ENCODE data around the gene SYTL2. TPM values are rescaled to one million over a fixed set of nuclear protein-coding genes. Genes with fewer than 3 reads are reported as not detected.
"Not testable (repeated sequence)": the region's sequence is repeated elsewhere in the genome, so short reads cannot be mapped to it uniquely, and the experiment has no call there.

Gene SYTL2
- total and polyA plus RNA-seq, 4 experiments from 2014 or later = 3.9 to 35.7 (median 28.2) TPM

DNA sequence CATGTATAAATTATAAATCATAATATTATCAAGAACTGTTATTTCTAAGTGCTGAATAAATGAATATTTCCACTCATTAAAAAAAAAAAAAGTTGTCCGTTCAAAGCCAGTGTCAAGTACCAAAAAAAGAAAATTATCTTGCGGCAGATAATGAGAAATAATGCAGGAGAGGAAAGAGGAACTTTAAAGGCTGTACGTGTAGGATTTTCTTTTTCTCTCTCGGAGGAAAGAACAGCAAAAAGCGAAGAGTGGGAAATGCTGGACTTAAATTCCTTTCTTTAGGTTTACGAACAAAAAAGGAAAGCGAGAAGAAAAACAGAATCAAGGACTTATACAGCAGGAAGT, 43.2 kb upstream of the SYTL2 start:
- peaks cover 0 to 6% (median under 1%) of the 10 kb centered on the region in 8 donors for H3K9me3 Mint-ChIP-seq
- H3K36me3 ChIP-seq (ENCODE audit: insufficient read depth, low read length) = no peaks in the 10 kb centered on the region
- no peaks in the 10 kb centered on the region for H3K36me3 Mint-ChIP-seq
- H3K27me3 Mint-ChIP-seq = peaks cover 0 to 2% of the 10 kb centered on the region in 2 donors
- peak in 1 of 5 donors; percentile 0 for DNase-seq
- H3K4me1 ChIP-seq (ENCODE audit: insufficient read depth, low read length) = peaks cover 16% of the 10 kb centered on the region
- no peaks in the 10 kb centered on the region for H3K27me3 ChIP-seq (ENCODE audit: insufficient read depth, low read length)
- H3K27ac Mint-ChIP-seq = peak overlapping the region; percentile 91 to 96 (median 94)
- ChIA-PET POLR2A (ENCODE audit: partially characterized antibody) (interaction anchor here (0.9 to 2.2 kb wide), 9 partner anchors 12 to 391 kb away, joined by 3 to 15 read pairs (median 5); partner anchors contain the start of genes CREBZF and EED), CTCF (ENCODE audit: partially characterized antibody) (interaction anchor here (0.6 to 4.7 kb wide), 40 partner anchors 8 to 603 kb away, joined by 3 to 38 read pairs (median 5); partner anchors contain the start of genes PICALM, SYTL2, TMEM126A and TMEM126B)
- intact Hi-C loops (cut with micrococcal nuclease) = loop anchor here (1.0 kb wide), 6 partner anchors 30 to 438 kb away; no protein-coding TSS in a partner anchor
- peak overlapping the region; percentile 81 to 95 for H3K4me3 ChIP-seq (ENCODE audit: low read length in 2 of 2)
- H3K4me1 Mint-ChIP-seq = peaks cover 6 to 16% (median 11%) of the 10 kb centered on the region in 4 donors
- peak overlapping the region; percentile 86 to 94 (median 91) for H3K4me3 Mint-ChIP-seq
- no peaks in the 10 kb centered on the region for H3K9me3 ChIP-seq (ENCODE audit: control insufficient read depth in 1 of 2, low read length in 2 of 2)
- H3K27ac ChIP-seq (ENCODE audit: low read depth, low read length) = peak overlapping the region; percentile 73

DNA sequence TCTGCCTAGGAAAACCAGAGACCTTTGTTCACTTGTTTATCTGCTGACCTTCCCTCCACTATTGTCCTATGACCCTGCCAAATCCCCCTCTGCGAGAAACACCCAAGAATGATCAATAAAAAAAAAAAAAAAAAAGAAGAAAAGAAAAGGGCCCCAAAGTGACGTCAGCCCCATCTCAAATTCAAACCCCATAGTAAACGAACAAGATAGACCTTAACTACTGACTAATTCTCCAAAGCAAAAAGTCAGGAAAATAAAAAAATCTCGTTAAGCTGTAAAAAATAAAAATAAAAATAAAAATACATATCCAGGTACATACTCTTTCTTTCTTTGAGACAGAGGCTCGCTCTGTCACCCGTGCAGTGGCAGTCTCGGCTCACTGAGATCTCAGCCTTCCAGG, 42.6 kb upstream of the SYTL2 start:
- H3K27ac ChIP-seq (ENCODE audit: low read depth, low read length); DNase-seq; H3K4me3 ChIP-seq (ENCODE audit: low read length in 2 of 2); H3K27me3 ChIP-seq (ENCODE audit: insufficient read depth, low read length); H3K36me3 Mint-ChIP-seq; H3K9me3 Mint-ChIP-seq; H3K36me3 ChIP-seq (ENCODE audit: insufficient read depth, low read length); H3K27ac Mint-ChIP-seq; H3K27me3 Mint-ChIP-seq; H3K4me3 Mint-ChIP-seq; intact Hi-C loops (cut with micrococcal nuclease); H3K9me3 ChIP-seq (ENCODE audit: control insufficient read depth in 1 of 2, low read length in 2 of 2): not testable (repeated sequence)
- ChIA-PET CTCF (ENCODE audit: partially characterized antibody) (interaction anchor here (2.3 to 4.7 kb wide), 5 partner anchors 18 to 340 kb away, joined by 8 to 38 read pairs (median 10); partner anchors contain the start of gene SYTL2), POLR2A (ENCODE audit: partially characterized antibody) (interaction anchor here (1.3 kb wide), 1 partner anchor 11 kb away, joined by 5 read pairs; no protein-coding TSS in a partner anchor)
- H3K4me1 Mint-ChIP-seq = peaks cover 6 to 16% (median 11%) of the 10 kb centered on the region in 4 donors
- H3K4me1 ChIP-seq (ENCODE audit: insufficient read depth, low read length) = peaks cover 16% of the 10 kb centered on the region

DNA sequence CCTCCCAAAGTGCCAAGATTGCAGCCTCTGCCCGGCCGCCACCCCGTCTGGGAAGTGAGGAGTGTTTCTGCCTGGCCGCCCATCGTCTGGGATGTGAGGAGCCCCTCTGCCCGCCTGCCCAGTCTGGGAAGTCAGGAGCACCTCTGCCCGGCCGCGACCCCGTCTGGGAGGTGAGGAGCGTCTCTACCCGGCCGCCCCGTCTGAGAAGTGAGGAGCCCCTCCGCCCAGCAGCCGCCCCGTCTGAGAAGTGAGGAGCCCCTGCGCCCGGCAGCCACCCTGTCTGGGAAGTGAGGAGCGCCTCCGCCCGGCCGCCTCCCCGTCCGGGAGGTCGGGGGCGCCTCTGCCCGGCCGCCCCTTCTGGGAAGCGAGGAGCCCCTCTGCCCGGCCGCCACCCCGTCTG, 41.8 kb upstream of the SYTL2 start:
- H3K36me3 Mint-ChIP-seq; H3K27me3 Mint-ChIP-seq; H3K9me3 ChIP-seq (ENCODE audit: control insufficient read depth in 1 of 2, low read length in 2 of 2); DNase-seq; H3K9me3 Mint-ChIP-seq; intact Hi-C loops (cut with micrococcal nuclease); H3K36me3 ChIP-seq (ENCODE audit: insufficient read depth, low read length); H3K27ac Mint-ChIP-seq; H3K27me3 ChIP-seq (ENCODE audit: insufficient read depth, low read length); POLR2A ChIA-PET (ENCODE audit: partially characterized antibody); H3K4me3 Mint-ChIP-seq; H3K27ac ChIP-seq (ENCODE audit: low read depth, low read length); H3K4me3 ChIP-seq (ENCODE audit: low read length in 2 of 2): not testable (repeated sequence)
- H3K4me1 ChIP-seq (ENCODE audit: insufficient read depth, low read length) = peaks cover 16% of the 10 kb centered on the region
- CTCF ChIA-PET (ENCODE audit: partially characterized antibody) = interaction anchor here (2.5 to 4.7 kb wide), 2 partner anchors 19 to 341 kb away, joined by 8 to 38 read pairs; no protein-coding TSS in a partner anchor
- peaks cover 6 to 16% (median 11%) of the 10 kb centered on the region in 4 donors for H3K4me1 Mint-ChIP-seq

DNA sequence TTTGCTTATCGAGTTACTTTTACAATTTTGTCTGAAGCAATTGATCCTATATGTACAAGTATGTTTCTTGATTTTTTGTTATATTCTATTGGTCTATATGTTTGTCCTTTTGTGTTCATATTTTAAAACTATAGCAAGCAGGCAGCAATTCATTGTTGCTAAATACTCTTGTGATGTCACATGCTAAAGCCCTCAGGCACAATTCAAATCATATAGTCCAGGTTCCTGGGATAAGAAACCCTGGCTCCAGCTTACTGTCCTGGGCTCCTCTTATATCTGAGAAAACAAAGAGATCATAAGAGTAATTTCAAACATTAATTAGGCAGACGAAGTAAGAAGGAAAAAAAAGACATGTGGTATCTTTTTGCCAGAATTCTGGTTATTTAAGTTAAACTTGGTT, 37.6 kb upstream of the SYTL2 start:
- no peaks in the 10 kb centered on the region for H3K9me3 ChIP-seq (ENCODE audit: control insufficient read depth in 1 of 2, low read length in 2 of 2)
- H3K27me3 ChIP-seq (ENCODE audit: insufficient read depth, low read length) = no peaks in the 10 kb centered on the region
- H3K27ac Mint-ChIP-seq = no peak overlapping the region
- intact Hi-C loops (cut with micrococcal nuclease) = no loop called here
- H3K4me1 ChIP-seq (ENCODE audit: insufficient read depth, low read length) = no peaks in the 10 kb centered on the region
- ChIA-PET CTCF (ENCODE audit: partially characterized antibody) (no interaction called here), POLR2A (ENCODE audit: partially characterized antibody) (interaction anchor here (0.6 kb wide), 1 partner anchor 150 kb away, joined by 3 read pairs; no protein-coding TSS in a partner anchor)
- H3K4me3 ChIP-seq (ENCODE audit: low read length in 2 of 2) = no peak overlapping the region
- H3K27ac ChIP-seq (ENCODE audit: low read depth, low read length) = no peak overlapping the region
- no peaks in the 10 kb centered on the region for H3K36me3 ChIP-seq (ENCODE audit: insufficient read depth, low read length)
- no peaks in the 10 kb centered on the region for H3K36me3 Mint-ChIP-seq
- no peak for DNase-seq
- peaks cover 0 to 6% (median 3%) of the 10 kb centered on the region in 8 donors for H3K9me3 Mint-ChIP-seq
- H3K27me3 Mint-ChIP-seq = peaks cover 0 to 1% of the 10 kb centered on the region in 2 donors
- no peak overlapping the region for H3K4me3 Mint-ChIP-seq
- no peaks in the 10 kb centered on the region for H3K4me1 Mint-ChIP-seq

DNA sequence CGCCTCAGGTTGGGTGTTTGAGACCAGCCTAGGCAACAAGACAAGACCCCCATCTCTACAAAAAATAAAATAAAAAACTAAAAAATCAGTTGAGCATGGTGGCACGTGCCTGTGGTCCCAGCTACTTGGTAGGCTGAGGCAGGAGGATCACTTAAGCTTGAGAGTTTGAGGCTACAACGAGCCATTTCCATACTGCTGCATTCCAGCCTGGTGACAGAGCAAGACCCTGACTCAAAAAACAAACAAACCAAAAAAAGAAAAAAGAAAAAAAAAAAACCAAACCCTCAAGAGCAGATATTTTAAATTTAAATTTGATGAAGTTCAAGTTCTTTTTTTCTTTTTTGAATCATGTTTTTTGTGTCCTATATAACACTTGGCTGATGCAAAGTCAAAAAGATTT, 37.1 kb upstream of the SYTL2 start:
- H3K4me1 Mint-ChIP-seq = no peaks in the 10 kb centered on the region
- Histone ChIP-seq H3K4me1 (ENCODE audit: insufficient read depth, low read length) (no peaks in the 10 kb centered on the region), H3K27me3 (ENCODE audit: insufficient read depth, low read length) (no peaks in the 10 kb centered on the region), H3K36me3 (ENCODE audit: insufficient read depth, low read length) (no peaks in the 10 kb centered on the region), H3K9me3 (ENCODE audit: control insufficient read depth in 1 of 2, low read length in 2 of 2) (no peaks in the 10 kb centered on the region), H3K27ac (ENCODE audit: low read depth, low read length) (no peak overlapping the region), H3K4me3 (ENCODE audit: low read length in 2 of 2) (no peak overlapping the region)
- peaks cover 0 to 1% of the 10 kb centered on the region in 2 donors for H3K27me3 Mint-ChIP-seq
- ChIA-PET POLR2A (ENCODE audit: partially characterized antibody) (interaction anchor here (0.6 kb wide), 1 partner anchor 149 kb away, joined by 3 read pairs; no protein-coding TSS in a partner anchor), CTCF (ENCODE audit: partially characterized antibody) (no interaction called here)
- DNase-seq = no peak
- peaks cover 0 to 6% (median 3%) of the 10 kb centered on the region in 8 donors for H3K9me3 Mint-ChIP-seq
- no peaks in the 10 kb centered on the region for H3K36me3 Mint-ChIP-seq
- H3K4me3 Mint-ChIP-seq = no peak overlapping the region
- H3K27ac Mint-ChIP-seq = no peak overlapping the region
- intact Hi-C loops (cut with micrococcal nuclease) = no loop called here

DNA sequence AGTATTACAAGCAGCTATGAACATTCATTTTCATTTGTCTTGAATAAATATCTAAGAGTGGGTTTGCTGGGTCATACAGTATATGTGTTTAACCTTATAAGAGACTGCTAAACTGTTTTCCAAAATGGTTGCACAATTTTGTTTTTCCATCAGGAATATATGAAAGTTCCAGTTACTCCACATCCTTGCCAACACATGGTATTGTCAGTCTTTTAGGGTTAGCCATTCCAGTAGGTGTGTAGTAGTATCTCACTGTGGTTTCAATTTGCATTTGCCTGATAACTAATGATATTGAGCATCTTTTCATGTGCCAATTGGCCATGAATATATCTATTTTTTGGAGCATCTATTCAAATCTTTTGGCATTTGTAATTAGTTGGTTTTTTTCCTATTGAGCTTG, 36.5 kb upstream of the SYTL2 start:
- no peak overlapping the region for H3K27ac Mint-ChIP-seq
- DNase-seq = no peak
- H3K9me3 Mint-ChIP-seq = peaks cover 0 to 6% (median 3%) of the 10 kb centered on the region in 8 donors
- H3K9me3 ChIP-seq (ENCODE audit: control insufficient read depth in 1 of 2, low read length in 2 of 2) = no peaks in the 10 kb centered on the region
- intact Hi-C loops (cut with micrococcal nuclease) = no loop called here
- H3K27me3 ChIP-seq (ENCODE audit: insufficient read depth, low read length) = no peaks in the 10 kb centered on the region
- no peak overlapping the region for H3K27ac ChIP-seq (ENCODE audit: low read depth, low read length)
- POLR2A ChIA-PET (ENCODE audit: partially characterized antibody) = no interaction called here
- peaks cover 0 to 3% (median 0%) of the 10 kb centered on the region in 4 donors for H3K4me1 Mint-ChIP-seq
- CTCF ChIA-PET (ENCODE audit: partially characterized antibody) = interaction anchor here (1.6 kb wide), 1 partner anchor 152 kb away, joined by 4 read pairs; no protein-coding TSS in a partner anchor
- no peak overlapping the region for H3K4me3 ChIP-seq (ENCODE audit: low read length in 2 of 2)
- peaks cover 0 to 1% of the 10 kb centered on the region in 2 donors for H3K27me3 Mint-ChIP-seq
- H3K4me3 Mint-ChIP-seq = no peak overlapping the region
- no peaks in the 10 kb centered on the region for H3K36me3 Mint-ChIP-seq
- H3K36me3 ChIP-seq (ENCODE audit: insufficient read depth, low read length) = no peaks in the 10 kb centered on the region
- no peaks in the 10 kb centered on the region for H3K4me1 ChIP-seq (ENCODE audit: insufficient read depth, low read length)

DNA sequence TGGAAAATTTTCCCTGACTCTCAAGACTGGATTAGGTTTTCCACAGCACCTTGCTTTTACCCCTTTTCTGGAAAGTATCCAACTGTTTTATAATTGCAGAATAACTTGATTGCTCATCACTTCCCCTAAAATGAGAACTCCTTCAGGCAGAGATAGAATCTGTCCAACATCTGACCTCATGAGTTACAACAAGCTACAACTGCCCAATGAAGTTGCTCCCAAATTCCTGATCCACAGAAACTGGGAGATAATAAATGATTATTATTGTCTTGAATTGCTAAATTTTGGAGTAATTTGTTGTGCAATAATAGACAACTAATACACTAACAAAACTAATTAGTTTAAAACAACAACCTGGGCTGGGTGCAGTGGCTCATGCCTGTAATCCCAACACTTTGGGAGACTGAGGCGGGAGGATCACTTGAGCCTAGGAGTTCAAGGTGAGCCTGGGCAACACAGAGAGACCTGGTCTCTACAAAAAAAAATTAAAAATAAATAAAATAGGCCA, 34.2 kb upstream of the SYTL2 start:
- no peaks in the 10 kb centered on the region for H3K4me1 ChIP-seq (ENCODE audit: insufficient read depth, low read length)
- DNase-seq = no peak
- H3K4me3 ChIP-seq (ENCODE audit: low read length in 2 of 2) = no peak overlapping the region
- POLR2A ChIA-PET (ENCODE audit: partially characterized antibody) = no interaction called here
- Mint-ChIP-seq H3K27ac (peak overlapping the region in 2 of 7 donors; percentile 13 to 64), H3K9me3 (peaks cover 0 to 5% (median 2%) of the 10 kb centered on the region in 8 donors), H3K27me3 (peaks cover 0 to 1% of the 10 kb centered on the region in 2 donors), H3K4me1 (peaks cover 0 to 4% (median 2%) of the 10 kb centered on the region in 4 donors), H3K4me3 (no peak overlapping the region), H3K36me3 (no peaks in the 10 kb centered on the region)
- CTCF ChIA-PET (ENCODE audit: partially characterized antibody) = interaction anchor here (1.3 kb wide), 1 partner anchor 10 kb away, joined by 7 read pairs; the partner anchor contains the start of gene CCDC83
- no peaks in the 10 kb centered on the region for H3K36me3 ChIP-seq (ENCODE audit: insufficient read depth, low read length)
- no peaks in the 10 kb centered on the region for H3K27me3 ChIP-seq (ENCODE audit: insufficient read depth, low read length)
- intact Hi-C loops (cut with micrococcal nuclease) = no loop called here
- no peak overlapping the region for H3K27ac ChIP-seq (ENCODE audit: low read depth, low read length)
- no peaks in the 10 kb centered on the region for H3K9me3 ChIP-seq (ENCODE audit: control insufficient read depth in 1 of 2, low read length in 2 of 2)

Data from CD4-positive, alpha-beta memory T cell (primary cell).